ENCODE measurements around the gene MCUB. TPM values are rescaled to one million over a fixed set of nuclear protein-coding genes. Genes with fewer than 3 reads are reported as not detected.

The MCUB gene
- total and polyA plus RNA-seq, 2 of the 13 experiments (the other 11 are each of a cell fraction or from before 2014, with no cell fraction given), result 0.95 to 2.2 TPM

GRCh38 chr4:109614015-109614414, 54.0 kb downstream of the MCUB start:
- BruUV-seq (replicated peaks), result no TSS peak
- WGBS (ENCODE audit: low lambda C conversion rate), result 7% methylated on average over 1 of the region's 1 CpG
- H3K27ac ChIP-seq (ENCODE audit: extremely low read length, insufficient read depth, low read length), result no peak overlapping the region
- peak; percentile 8 for FAIRE-seq
- peak; percentile 64 for ATAC-seq
- peak overlapping the region; percentile 20 for H3K4me2 ChIP-seq (ENCODE audit: low read depth, low read length)
- CTCF ChIA-PET (ENCODE audit: low intra/inter-chr PET ratio, low total read pairs), result no interaction called here
- no peak overlapping the region for H3K9ac ChIP-seq (ENCODE audit: insufficient read depth, low read depth, low read length)
- H3K27me3 ChIP-seq (ENCODE audit: control insufficient read depth in 1 of 2, insufficient read depth in 2 of 2, low read length in 2 of 2), result no peaks in the 10 kb centered on the region
- POLR2A ChIA-PET, result no interaction called here
- no peaks in the 10 kb centered on the region for H4K20me1 ChIP-seq (ENCODE audit: insufficient read depth, low read length)
- intact Hi-C loops (cut with micrococcal nuclease; ENCODE audit: unreplicated experiment) (no loop called here), in situ Hi-C loops (cut with HindIII; ENCODE audit: extremely low pct_ligation_motif_present, low pct_unique_long_range_greater_than_20kb) (no loop called here)
- H3K36me3 ChIP-seq (replicated peaks in 1 of 2; ENCODE audit: control insufficient read depth in 1 of 2, insufficient read depth in 2 of 2, low read length in 2 of 2), result no peaks in the 10 kb centered on the region
- H3K9me3 ChIP-seq (ENCODE audit: low read length), result no peaks in the 10 kb centered on the region
- H3K4me3 ChIP-seq (replicated peaks in 1 of 3; ENCODE audit: insufficient read depth in 1 of 3, low read depth in 2 of 3, low read length in 3 of 3), result no peak overlapping the region
- peaks cover 35% of the 10 kb centered on the region for H3K4me1 ChIP-seq (ENCODE audit: insufficient read depth, low read length)
- TF ChIP-seq CEBPB (IDR thresholded peaks at IDR 0.05; ENCODE audit: borderline replicate concordance, low read depth, low read length) (0 out of 2 replicates have a peak, but pooled peaks have one; percentile 20), NCOR1 (IDR thresholded peaks at IDR 0.05; ENCODE audit: borderline replicate concordance, low read length) (peak; percentile 74; the same call in 1 of the 2 replicates), TEF (CRISPR knock-in tag; IDR thresholded peaks at IDR 0.05) (no peak), ARID5B (CRISPR knock-in tag; IDR thresholded peaks at IDR 0.05) (0 out of 2 replicates have a peak, but pooled peaks have one; percentile 15), EP300 (IDR thresholded peaks at IDR 0.05; ENCODE audit: low read depth in 2 of 2, low read length in 2 of 2) (peak in 1 of 2 experiments; percentile 21; a peak in 1 of 4 replicates), EP300 (CRISPR knock-in tag; IDR thresholded peaks at IDR 0.05; ENCODE audit: borderline replicate concordance) (no peak), PAXIP1 (CRISPR knock-in tag; conservative IDR thresholded peaks at IDR 0.05) (peak; percentile 34; the same call in 1 of the 2 replicates), MAFG (CRISPR knock-in tag; IDR thresholded peaks at IDR 0.05) (no peak), HNF4A (CRISPR knock-in tag; IDR thresholded peaks at IDR 0.05) (peak; percentile 82), HNF4G (IDR thresholded peaks at IDR 0.05; ENCODE audit: borderline replicate concordance, low read depth, low read length) (peak; percentile 60; the same call in 1 of the 2 replicates), HNF4G (CRISPR knock-in tag; IDR thresholded peaks at IDR 0.05; ENCODE audit: borderline replicate concordance, low read depth) (no peak)
- H2AFZ ChIP-seq (ENCODE audit: low read length), result no peak overlapping the region
- H3K79me2 ChIP-seq (ENCODE audit: insufficient read depth, low read length), result no peaks in the 10 kb centered on the region
- DNase-seq (ENCODE audit: low spot score), result peak; percentile 20
